GM21515 (cell line): Measurements from ENCODE around the gene TBC1D17.

Source experiments
- ATAC-seq: cut with Tn5 transposase; IDR thresholded peaks from one replicate; pipeline ENCODE4 v1.9.1; 2021; ENCODE audit not compliant: unreplicated experiment

The TBC1D17 gene

DNA sequence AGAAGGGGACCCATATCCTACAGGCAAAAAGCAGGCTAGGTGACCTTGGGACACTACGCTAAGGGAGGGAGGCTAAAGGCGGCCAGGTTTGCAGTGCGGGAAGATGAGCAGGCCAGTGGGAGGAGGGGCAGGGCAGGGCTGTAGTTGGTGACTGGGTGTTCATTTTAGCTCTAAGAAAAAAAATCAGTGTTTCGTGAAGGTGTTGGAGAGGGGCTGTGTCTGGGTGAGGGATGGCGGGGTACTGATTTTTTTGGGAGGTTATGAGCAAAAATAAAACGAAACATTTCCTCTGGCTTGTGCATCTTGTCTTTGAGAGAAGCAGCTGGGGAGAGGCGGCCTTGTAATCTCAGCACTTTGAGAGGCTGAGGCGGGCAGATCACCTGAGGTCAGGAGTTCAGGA lies 56.1 kb downstream of the TBC1D17 start:
- ATAC-seq: no peak

DNA sequence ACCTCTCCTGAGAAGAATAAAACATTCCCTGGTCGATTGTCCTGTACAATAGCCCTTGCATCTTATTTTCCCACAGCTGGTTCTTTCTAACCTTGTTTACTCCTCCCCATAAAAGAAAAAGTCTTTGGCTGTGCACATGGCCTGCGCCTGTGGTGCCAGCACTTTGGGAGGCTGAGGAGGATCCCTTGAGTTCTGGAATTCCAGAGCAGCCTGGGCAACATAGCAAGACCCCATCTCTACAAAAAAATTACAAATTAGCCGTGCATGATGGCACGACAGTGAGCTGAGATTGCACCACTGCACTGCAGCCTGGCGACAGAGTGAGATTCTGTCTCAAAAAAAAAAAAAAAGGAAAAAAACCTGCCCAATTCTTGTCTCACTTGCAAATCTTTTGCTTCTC lies 59.0 kb downstream of the TBC1D17 start:
- no peak for ATAC-seq

DNA sequence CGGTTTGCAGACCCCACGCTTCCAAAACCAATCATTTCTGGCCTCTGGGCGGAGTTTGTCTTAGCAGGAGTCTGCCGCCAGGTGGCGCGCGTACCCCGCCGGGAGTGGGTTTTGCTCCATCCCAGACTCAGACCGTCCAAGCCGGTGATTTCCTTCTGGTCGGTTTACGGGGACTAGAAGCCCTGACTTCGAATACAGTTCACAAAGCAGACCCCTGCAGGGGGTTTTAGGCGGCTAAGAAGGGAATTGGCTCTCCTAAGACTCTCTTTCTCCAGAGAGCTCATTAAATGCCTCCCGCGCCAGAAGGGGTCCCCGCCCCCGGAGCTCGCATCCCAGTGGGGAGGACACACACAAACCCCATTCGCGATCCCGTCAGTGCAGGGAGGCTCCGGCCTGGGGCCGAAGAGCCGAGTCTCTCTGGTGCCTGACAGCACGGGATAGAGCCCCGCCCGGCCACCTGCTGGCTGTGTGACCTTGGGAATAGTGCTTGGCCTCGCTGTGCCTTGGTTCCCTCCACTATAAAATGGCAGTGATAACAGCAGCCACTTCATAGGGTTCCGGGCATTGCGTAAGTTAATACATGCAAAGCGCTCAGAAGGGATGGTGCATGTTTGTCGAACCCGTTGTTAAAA lies 60.4 kb downstream of the TBC1D17 start:
- no peak for ATAC-seq
